SK-N-SH (cell line): ENCODE measurements around the gene TRPM3. TPM values are rescaled to one million over a fixed set of nuclear protein-coding genes. Genes with fewer than 3 reads are reported as not detected.
A peak's percentile ranks its signal among the peaks of the same experiment; 100 is the strongest.

Experiments
- CTCF ChIA-PET: fragments of 300-600, 350-600 bp; formaldehyde crosslinking; extraction: SDS; loops from one replicate; lab custom pipeline; 2021; lab: Yijun Ruan, JAX
- POLR2A ChIA-PET: fragments of 350-600 bp; sonication (Branson Sonifier 250); formaldehyde crosslinking; extraction: SDS; loops from one replicate; lab custom pipeline; 2020; ENCODE audit warnings: antibody characterized with exemption, inconsistent platforms; lab: Yijun Ruan, JAX
- DNase-seq: peaks from one replicate; pipeline ENCODE4 v3.0.0; 2012
- H2AFZ ChIP-seq: fragments of 200-600 bp; sonication (generic); 2 replicates; pipeline ENCODE4 v1.8.1; 2016; ENCODE audit warnings: antibody characterized with exemption, mild to moderate bottlenecking, low read depth
- H3F3A ChIP-seq: fragments of 200-600 bp; sonication (generic); replicated peaks from 2 replicates; pipeline ENCODE3; 2016; ENCODE audit warnings: antibody characterized with exemption, mild to moderate bottlenecking; ENCODE audit not compliant: insufficient read depth
- H3K27ac ChIP-seq, 2 experiments: fragments of 200-500 bp in 1 of 2; fragments of 200-600 bp in 1 of 2; sonication (Bioruptor generic) in 1 of 2; sonication (generic), shearing (Covaris generic) in 1 of 2; 2 replicates each; pipeline versions ENCODE4 v1.5.1 to v1.6.1; 2014 to 2016; ENCODE audit warnings: low read depth in 2 of 2, inconsistent platforms in 1 of 2, low read length in 1 of 2, mild to moderate bottlenecking in 1 of 2, mixed read lengths in 1 of 2
- H3K27me3 ChIP-seq: fragments of 200-600 bp; sonication (generic), shearing (Covaris generic); 2 replicates; pipeline ENCODE4 v1.6.1; 2016; ENCODE audit warnings: mixed run types; ENCODE audit not compliant: insufficient read depth
- H3K36me3 ChIP-seq, 2 experiments: fragments of 200-500 bp in 1 of 2; fragments of 200-600 bp in 1 of 2; sonication (Bioruptor generic) in 1 of 2; sonication (generic) in 1 of 2; replicated peaks in 1 of 2; 2 replicates each; pipeline versions ENCODE3 to v1.5.1; 2014 to 2016; ENCODE audit warnings: low read length in 1 of 2, mild to moderate bottlenecking in 1 of 2; ENCODE audit not compliant: insufficient read depth in 2 of 2, control insufficient read depth in 1 of 2
- H3K4me1 ChIP-seq, 2 experiments: fragments of 200-500 bp in 1 of 2; fragments of 200-600 bp in 1 of 2; sonication (Bioruptor generic) in 1 of 2; sonication (generic), shearing (Covaris generic) in 1 of 2; 2 replicates each; pipeline versions ENCODE4 v1.5.1 to v1.6.1; 2014 to 2016; ENCODE audit warnings: low read depth in 1 of 2, low read length in 1 of 2, mixed run types in 1 of 2; ENCODE audit not compliant: insufficient read depth in 2 of 2, control insufficient read depth in 1 of 2
- H3K4me2 ChIP-seq: fragments of 200-600 bp; sonication (generic), shearing (Covaris generic); 2 replicates; pipeline ENCODE4 v1.6.1; 2017; ENCODE audit warnings: mixed run types
- H3K4me3 ChIP-seq, 2 experiments: fragments of 200-500 bp in 1 of 2; fragments of 200-600 bp in 1 of 2; sonication (Bioruptor generic) in 1 of 2; sonication (generic), shearing (Covaris generic) in 1 of 2; 2 replicates each; pipeline versions ENCODE4 v1.5.1 to v1.8.1; 2014 to 2016; ENCODE audit warnings: low read depth in 2 of 2, inconsistent platforms in 1 of 2, low read length in 1 of 2, mild to moderate bottlenecking in 1 of 2, mixed read lengths in 1 of 2, moderate library complexity in 1 of 2
- H3K79me2 ChIP-seq: fragments of 200-600 bp; sonication (generic); 2 replicates; pipeline ENCODE4 v1.8.1; 2017; ENCODE audit warnings: mild to moderate bottlenecking; ENCODE audit not compliant: insufficient read depth
- H3K9ac ChIP-seq: fragments of 200-600 bp; sonication (generic); 2 replicates; pipeline ENCODE4 v1.6.1; 2017; ENCODE audit warnings: mixed run types
- H3K9me2 ChIP-seq: fragments of 200-600 bp; sonication (generic); 2 replicates; pipeline ENCODE4 v1.6.1; 2017; ENCODE audit warnings: mixed run types
- H3K9me3 ChIP-seq: fragments of 200-600 bp; sonication (generic); 2 replicates; pipeline ENCODE4 v1.6.1; 2017; ENCODE audit warnings: mixed run types, mild to moderate bottlenecking, moderate library complexity
- H4K20me1 ChIP-seq: fragments of 200-600 bp; sonication (generic); 2 replicates; pipeline ENCODE4 v1.6.1; 2017; ENCODE audit warnings: mild to moderate bottlenecking, mixed run types; ENCODE audit not compliant: insufficient read depth
- FOSL2 ChIP-seq: IDR thresholded peaks from 2 replicates; pipeline ENCODE4 v1.4.0; 2012; ENCODE audit warnings: low read depth, mild to moderate bottlenecking, moderate library complexity, borderline replicate concordance
- MXI1 ChIP-seq: IDR thresholded peaks from 2 replicates; pipeline ENCODE4 v1.6.1; 2012; ENCODE audit warnings: mild to moderate bottlenecking, low read depth, low read length, improper control_type of control experiment
- NFIC ChIP-seq: IDR thresholded peaks from 2 replicates; pipeline ENCODE4 v1.4.0; 2012; ENCODE audit warnings: borderline replicate concordance
- RXRA ChIP-seq: IDR thresholded peaks from 2 replicates; pipeline ENCODE4 v1.4.0; 2012; ENCODE audit warnings: low read depth, mild to moderate bottlenecking, borderline replicate concordance
- SMC3 ChIP-seq: IDR thresholded peaks from 2 replicates; pipeline ENCODE4 v1.6.1; 2012; ENCODE audit warnings: low read depth, low read length, improper control_type of control experiment
- YY1 ChIP-seq: IDR thresholded peaks from 2 replicates; pipeline ENCODE4 v1.4.0; 2012; ENCODE audit warnings: low read depth, mild to moderate bottlenecking
- WGBS: methylation state at CpG from one replicate; pipeline ENCODE4 v1.1.6; 2017; ENCODE audit warnings: low lambda C conversion rate; 5-methylcytosine and 5-hydroxymethylcytosine counted together
- polyA plus RNA-seq, 3 experiments: library from polyadenylated mRNA; depleted of rRNA; stranded (reverse); fragments of >200 nt; gene quantifications; 2 replicates each; pipeline ENCODE4 v1.2.3, GENCODE V29; 2012
- TF ChIP-seq, protein P1 (sequence below): fragments of 150-350 bp; IDR thresholded peaks from 2 replicates; pipeline ENCODE4 v1.6.1; 2017; ENCODE audit warnings: antibody characterized with exemption, low read length, low read depth, borderline replicate concordance
- TF ChIP-seq, protein P2 (sequence below): IDR thresholded peaks from 2 replicates; pipeline ENCODE4; 2012

TRPM3 gene
- polyA plus RNA-seq, 1 of the 3 experiments (the other 2 are of a cell fraction), result not detected

DNA sequence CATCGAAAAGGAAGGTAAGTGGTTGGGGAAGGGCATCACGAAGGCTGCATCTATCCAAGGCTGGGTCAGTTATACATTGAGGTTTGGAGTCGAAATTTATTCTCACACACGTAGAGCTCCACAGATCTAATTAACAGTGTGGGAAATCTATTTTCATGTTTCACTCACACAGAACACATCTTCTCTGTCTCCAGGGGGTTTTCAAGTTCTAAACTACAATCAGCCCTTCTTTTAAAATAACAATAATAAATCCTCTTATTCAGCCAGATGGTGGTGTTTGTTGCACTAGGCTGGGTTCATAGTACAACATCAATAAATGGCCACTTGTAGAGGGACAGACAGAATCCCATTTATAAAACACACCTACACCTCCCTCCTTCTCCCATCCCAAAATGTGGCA lies 532.4 kb downstream of the TRPM3 start:
- Histone ChIP-seq H3K36me3 (no peaks in the 10 kb centered on the region), H3K4me1 (peaks cover 10 to 38% of the 10 kb centered on the region in 2 experiments), H3K9me3 (no peaks in the 10 kb centered on the region), H3K9me2 (no peaks in the 10 kb centered on the region), H2AFZ (peak overlapping the region; percentile 68; the same call in 1 of the 2 replicates), H3K9ac (peak overlapping the region; percentile 57; the same call in 1 of the 2 replicates), H3F3A (peaks cover 19% of the 10 kb centered on the region), H3K4me2 (peak overlapping the region; percentile 50; the same call in 1 of the 2 replicates), H3K27ac (peak overlapping the region; percentile 63 to 97; a peak in 3 of 4 replicates), H4K20me1 (no peaks in the 10 kb centered on the region), H3K79me2 (no peaks in the 10 kb centered on the region), H3K4me3 (no peak overlapping the region), H3K27me3 (no peaks in the 10 kb centered on the region)
- POLR2A ChIA-PET, result no interaction called here
- 70% methylated on average over 4 of the region's 4 CpGs for WGBS
- DNase-seq, result no peak
- no peak for TF ChIP-seq RXRA
- no peak for TF ChIP-seq FOSL2
- TF ChIP-seq, protein P1, sequence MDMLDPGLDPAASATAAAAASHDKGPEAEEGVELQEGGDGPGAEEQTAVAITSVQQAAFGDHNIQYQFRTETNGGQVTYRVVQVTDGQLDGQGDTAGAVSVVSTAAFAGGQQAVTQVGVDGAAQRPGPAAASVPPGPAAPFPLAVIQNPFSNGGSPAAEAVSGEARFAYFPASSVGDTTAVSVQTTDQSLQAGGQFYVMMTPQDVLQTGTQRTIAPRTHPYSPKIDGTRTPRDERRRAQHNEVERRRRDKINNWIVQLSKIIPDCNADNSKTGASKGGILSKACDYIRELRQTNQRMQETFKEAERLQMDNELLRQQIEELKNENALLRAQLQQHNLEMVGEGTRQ, result no peak
- no peak for TF ChIP-seq YY1
- no peak for TF ChIP-seq SMC3
- TF ChIP-seq NFIC, result no peak
- TF ChIP-seq MXI1, result no peak
- CTCF ChIA-PET, result interaction anchor here (2.1 kb wide), 1 partner anchor 13 kb away, joined by 7 read pairs; no protein-coding TSS in a partner anchor

DNA sequence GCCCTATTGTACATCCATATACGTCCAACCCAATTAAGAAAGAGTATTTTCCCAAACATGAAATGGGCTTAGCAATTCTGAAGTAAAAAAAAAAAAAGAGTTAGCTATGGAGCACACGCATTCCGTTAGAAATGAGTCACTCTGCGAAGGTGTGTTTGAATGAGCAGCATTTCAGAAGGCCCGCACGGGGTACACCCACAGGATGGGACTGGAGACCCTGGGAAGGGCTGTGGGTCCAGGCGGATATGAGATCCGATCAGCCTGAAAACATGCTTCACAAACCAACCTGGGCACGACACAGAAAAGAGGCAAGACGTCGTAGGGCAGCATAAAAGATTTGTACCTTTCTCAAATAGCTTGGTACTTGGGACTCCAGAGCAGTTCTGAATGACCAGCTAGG lies 533.0 kb downstream of the TRPM3 start:
- Histone ChIP-seq H3K4me2 (peak overlapping the region; percentile 50; the same call in 1 of the 2 replicates), H3K27me3 (no peaks in the 10 kb centered on the region), H3K9ac (no peak overlapping the region; the same call in 1 of the 2 replicates), H2AFZ (no peak overlapping the region), H3K9me3 (no peaks in the 10 kb centered on the region), H3K36me3 (no peaks in the 10 kb centered on the region), H3K79me2 (no peaks in the 10 kb centered on the region), H3K27ac (peak overlapping the region in 1 of 2 experiments; percentile 97; a peak in 2 of 4 replicates), H4K20me1 (no peaks in the 10 kb centered on the region), H3K9me2 (no peaks in the 10 kb centered on the region), H3K4me3 (no peak overlapping the region), H3F3A (peaks cover 19% of the 10 kb centered on the region), H3K4me1 (peaks cover 10 to 38% of the 10 kb centered on the region in 2 experiments)
- ChIA-PET POLR2A (no interaction called here), CTCF (interaction anchor here (2.1 kb wide), 1 partner anchor 14 kb away, joined by 7 read pairs; no protein-coding TSS in a partner anchor)
- no peak for DNase-seq
- 77% methylated on average over 11 of the region's 11 CpGs for WGBS
- TF ChIP-seq FOSL2, result peak; percentile 30; the same call in 1 of the 2 replicates
- TF ChIP-seq, protein P2, sequence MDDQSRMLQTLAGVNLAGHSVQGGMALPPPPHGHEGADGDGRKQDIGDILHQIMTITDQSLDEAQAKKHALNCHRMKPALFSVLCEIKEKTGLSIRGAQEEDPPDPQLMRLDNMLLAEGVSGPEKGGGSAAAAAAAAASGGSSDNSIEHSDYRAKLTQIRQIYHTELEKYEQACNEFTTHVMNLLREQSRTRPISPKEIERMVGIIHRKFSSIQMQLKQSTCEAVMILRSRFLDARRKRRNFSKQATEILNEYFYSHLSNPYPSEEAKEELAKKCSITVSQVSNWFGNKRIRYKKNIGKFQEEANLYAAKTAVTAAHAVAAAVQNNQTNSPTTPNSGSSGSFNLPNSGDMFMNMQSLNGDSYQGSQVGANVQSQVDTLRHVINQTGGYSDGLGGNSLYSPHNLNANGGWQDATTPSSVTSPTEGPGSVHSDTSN, result no peak
